SIG-M5 (cell line): Measurements from ENCODE around the gene ELL2.
"Not testable (repeated sequence)": the region's sequence is repeated elsewhere in the genome, so short reads cannot be mapped to it uniquely, and the experiment has no call there.

Experiments used
- DNase-seq: peaks from one replicate; lab custom pipeline; 2025; lab: John Stamatoyannopoulos, UW

ELL2 gene

GRCh38 chr5:95880081-95880926 lies 81.3 kb downstream of the ELL2 start:
- DNase-seq: no peak

GRCh38 chr5:95879661-95880060 lies 82.0 kb downstream of the ELL2 start:
- no peak for DNase-seq

GRCh38 chr5:95878417-95879323 lies 83.0 kb downstream of the ELL2 start:
- no peak for DNase-seq

- DNase-seq: no peak
These were observed 84.9 kb downstream of the ELL2 start for GRCh38 chr5:95876782-95877181.

- DNase-seq: no peak
These were observed 87.4 kb downstream of the ELL2 start for GRCh38 chr5:95874246-95874645.

- no peak for DNase-seq
These were observed 88.3 kb downstream of the ELL2 start for GRCh38 chr5:95873351-95873750.

- no peak for DNase-seq
These were observed 89.0 kb downstream of the ELL2 start for GRCh38 chr5:95872346-95873268.

GRCh38 chr5:95871146-95871806 lies 90.4 kb downstream of the ELL2 start:
- DNase-seq: no peak

- peak; percentile 18 for DNase-seq
These were observed 91.5 kb downstream of the ELL2 start for GRCh38 chr5:95870105-95870672.

- DNase-seq: not testable (repeated sequence)
These were observed 92.3 kb downstream of the ELL2 start for GRCh38 chr5:95869173-95869855.

GRCh38 chr5:95868136-95868535 lies 93.5 kb downstream of the ELL2 start:
- no peak for DNase-seq

- DNase-seq: no peak
These were observed 95.1 kb downstream of the ELL2 start for GRCh38 chr5:95866435-95867040.

GRCh38 chr5:95864944-95865504 lies 96.6 kb downstream of the ELL2 start:
- DNase-seq: no peak

GRCh38 chr5:95864456-95864855 lies 97.2 kb downstream of the ELL2 start:
- no peak for DNase-seq

GRCh38 chr5:95863383-95863757 lies 98.3 kb downstream of the ELL2 start:
- DNase-seq: peak; percentile 10

- DNase-seq: no peak
These were observed 98.8 kb downstream of the ELL2 start for GRCh38 chr5:95862671-95863382.

GRCh38 chr5:95861864-95862561 lies 99.6 kb downstream of the ELL2 start:
- no peak for DNase-seq

- DNase-seq: peak; percentile 24
These were observed 100.3 kb downstream of the ELL2 start for GRCh38 chr5:95861221-95861863.
